HG02852 (cell line): ENCODE results near the gene ABHD4.
"Not testable (repeated sequence)": the region's sequence is repeated elsewhere in the genome, so short reads cannot be mapped to it uniquely, and the experiment has no call there.

Experiments
- ATAC-seq: cut with Tn5 transposase; IDR thresholded peaks from one replicate; pipeline ENCODE4 v1.9.1; 2021; ENCODE audit warnings: mild to moderate bottlenecking, moderate library complexity; ENCODE audit not compliant: unreplicated experiment

The ABHD4 gene

DNA sequence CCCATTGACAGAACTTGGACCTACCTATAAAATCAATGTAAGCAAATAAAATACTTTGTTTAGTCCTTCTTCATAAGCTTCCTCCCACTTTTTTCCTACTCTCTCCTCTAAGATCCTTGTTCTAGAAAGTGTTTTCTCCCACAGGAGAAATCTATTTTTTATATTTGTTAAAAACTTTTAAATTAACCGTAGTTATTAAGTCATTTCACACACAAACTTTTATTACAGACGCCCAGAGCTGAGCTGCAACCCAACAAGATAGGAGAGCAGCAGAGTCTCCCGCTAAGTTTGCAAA lies 36.8 kb upstream of the ABHD4 start:
- no peak for ATAC-seq

GRCh38 chr14:22561661-22562579 lies 36.2 kb upstream of the ABHD4 start:
- ATAC-seq, result no peak

DNA sequence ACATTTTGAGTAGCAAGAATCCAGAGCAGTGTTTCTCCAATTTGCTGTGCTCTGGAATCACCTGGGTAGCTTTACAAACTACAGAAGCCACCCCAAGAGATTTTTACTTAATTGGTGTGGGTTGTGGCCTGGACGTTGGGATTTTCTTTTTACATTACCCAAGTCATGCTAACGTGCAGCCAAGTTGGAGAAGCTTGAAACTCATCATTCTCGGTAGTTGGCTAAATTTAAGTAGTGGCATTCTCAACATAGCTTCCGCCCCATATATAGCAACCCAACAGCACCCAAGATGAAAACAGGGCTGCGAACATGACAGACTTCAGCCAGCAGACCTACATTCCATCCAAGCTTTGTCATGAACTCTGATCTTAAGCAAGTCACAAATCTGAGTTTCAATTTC lies 34.1 kb upstream of the ABHD4 start:
- no peak for ATAC-seq

DNA sequence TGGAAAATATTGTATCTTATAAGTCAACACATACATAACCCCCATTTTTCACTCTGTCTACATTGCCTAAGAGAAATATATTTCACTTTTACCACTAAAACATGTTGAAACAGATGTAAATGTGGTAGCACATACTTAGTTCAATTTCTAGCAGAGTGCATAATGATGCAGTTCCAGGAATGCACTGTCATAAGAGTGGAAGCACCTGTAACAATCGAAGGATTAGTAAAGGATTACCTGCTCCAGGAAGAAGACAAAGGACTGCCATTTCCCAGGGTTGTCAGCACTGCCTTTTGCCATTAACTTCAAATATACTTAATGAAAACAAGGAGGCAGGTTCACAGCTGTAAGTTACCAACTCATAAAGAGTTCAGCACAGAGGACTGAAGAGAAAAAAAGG lies 33.6 kb upstream of the ABHD4 start:
- no peak for ATAC-seq

- ATAC-seq, result peak; percentile 47
Measured at GRCh38 chr14:22565391-22565945, 32.6 kb upstream of the ABHD4 start.

GRCh38 chr14:22566266-22566665 lies 31.8 kb upstream of the ABHD4 start:
- ATAC-seq, result not testable (repeated sequence)

- ATAC-seq, result no peak
Measured at GRCh38 chr14:22566845-22567244, 31.3 kb upstream of the ABHD4 start.

- no peak for ATAC-seq
Measured at GRCh38 chr14:22567437-22567836, 30.7 kb upstream of the ABHD4 start.

DNA sequence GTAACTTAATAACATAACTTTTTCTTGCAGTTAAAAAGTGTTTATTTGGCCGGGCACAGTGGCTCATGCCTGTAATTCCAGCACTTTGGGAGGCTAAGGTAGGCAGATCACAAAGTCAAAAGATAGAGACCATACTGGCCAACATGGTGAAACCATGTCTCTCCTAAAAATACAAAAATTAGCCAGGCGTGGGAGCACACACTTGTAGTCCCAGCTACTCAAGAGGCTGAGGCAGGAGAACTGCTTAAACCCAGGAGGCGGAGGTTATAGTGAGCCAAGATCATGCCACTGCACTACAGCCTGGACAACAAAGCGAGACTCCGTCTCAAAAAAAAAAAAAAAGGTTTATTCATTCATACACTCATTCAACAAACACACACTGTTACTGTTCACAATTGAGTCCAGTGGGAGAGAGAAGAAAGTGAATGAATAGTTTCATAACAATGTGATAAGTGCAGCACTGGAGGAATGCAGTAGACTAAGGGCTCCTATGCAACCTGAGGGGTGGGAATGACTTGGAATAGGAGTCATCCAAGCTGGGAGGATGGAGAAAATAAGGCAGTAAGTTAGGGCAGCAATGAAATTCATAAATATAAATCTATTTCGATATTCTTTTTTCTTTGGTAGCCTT lies 28.9 kb upstream of the ABHD4 start:
- no peak for ATAC-seq

DNA sequence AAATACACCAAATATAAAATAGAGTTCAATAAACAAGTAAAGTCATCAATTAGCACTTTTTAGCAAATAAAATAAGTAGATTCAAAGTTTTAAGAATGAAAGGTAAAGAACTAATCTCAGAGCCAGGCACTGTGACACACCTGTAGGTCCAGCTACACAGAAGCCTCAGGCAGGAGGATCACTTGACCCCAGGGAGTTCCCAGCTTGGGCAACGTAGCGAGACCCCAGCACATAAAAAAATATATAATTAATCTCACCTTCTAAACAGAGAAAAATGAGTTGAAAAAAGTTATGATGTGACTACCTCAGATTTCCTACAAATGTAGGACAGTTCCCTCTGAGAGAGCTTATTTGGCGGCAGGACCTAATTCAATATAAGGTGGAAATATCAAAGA lies 28.4 kb upstream of the ABHD4 start:
- no peak for ATAC-seq

DNA sequence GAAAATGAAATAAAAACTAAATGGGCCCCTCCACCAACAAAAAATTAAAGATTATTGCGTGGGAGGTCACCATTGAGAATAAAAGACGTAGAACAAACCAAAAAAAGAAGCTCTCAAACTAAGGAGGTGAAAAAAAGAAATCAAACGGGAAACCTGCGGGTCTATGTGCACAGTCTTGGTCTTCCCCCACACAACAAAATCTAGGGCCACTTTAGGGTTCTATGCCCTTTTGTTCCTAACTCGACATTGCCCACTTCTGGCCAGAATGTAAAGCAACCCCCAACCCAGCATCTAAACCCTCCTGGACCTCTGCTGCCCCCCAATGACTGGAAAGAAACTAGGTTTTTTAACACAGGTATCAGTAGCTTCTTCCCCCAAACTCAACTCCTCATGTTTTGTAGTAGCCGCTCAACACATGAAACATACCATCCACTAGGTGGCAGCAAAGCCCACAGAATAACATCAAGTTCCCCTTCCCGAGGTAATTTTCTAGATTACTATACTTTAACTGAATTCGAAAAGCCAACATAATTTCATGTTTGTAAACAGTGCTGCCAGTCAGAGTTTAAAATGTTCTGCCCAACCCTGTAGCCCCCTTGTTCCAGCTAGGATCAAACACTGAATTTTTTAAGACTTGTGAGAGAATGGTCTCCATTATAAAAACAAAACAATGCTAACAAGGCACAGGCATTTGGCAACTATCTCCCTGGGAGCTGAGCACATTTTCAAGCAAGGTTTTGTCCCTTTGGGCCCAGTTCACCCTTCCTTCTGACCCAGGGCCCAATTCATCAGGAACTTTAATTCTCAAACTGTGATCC lies 27.8 kb upstream of the ABHD4 start:
- ATAC-seq, result peak; percentile 56

GRCh38 chr14:22572562-22573058 lies 25.5 kb upstream of the ABHD4 start:
- ATAC-seq, result no peak

DNA sequence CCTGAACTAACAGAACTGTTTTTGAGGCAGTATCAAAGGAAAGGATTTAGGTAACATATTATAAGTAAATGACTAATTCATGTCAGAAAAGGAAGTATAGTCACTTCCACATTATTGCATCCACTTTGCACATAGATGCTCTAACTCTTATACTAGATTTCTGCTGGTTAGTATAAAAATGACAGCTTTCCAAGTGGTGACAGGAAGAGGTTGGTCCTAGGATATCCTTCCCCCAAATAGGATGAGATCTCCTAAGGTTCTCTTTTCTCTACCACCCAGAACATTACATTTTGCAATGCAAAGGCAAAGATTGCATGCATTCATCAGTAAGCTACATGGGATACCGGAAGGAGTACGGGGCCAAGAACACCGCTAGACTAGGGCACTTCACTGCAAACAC lies 24.3 kb upstream of the ABHD4 start:
- no peak for ATAC-seq

GRCh38 chr14:22577334-22577908 lies 20.7 kb upstream of the ABHD4 start:
- ATAC-seq, result no peak

GRCh38 chr14:22579236-22579635 lies 18.9 kb upstream of the ABHD4 start:
- no peak for ATAC-seq

- no peak for ATAC-seq
Measured at GRCh38 chr14:22579881-22580280, 18.2 kb upstream of the ABHD4 start.

GRCh38 chr14:22580625-22581024 lies 17.5 kb upstream of the ABHD4 start:
- ATAC-seq, result no peak

- ATAC-seq, result no peak
Measured at GRCh38 chr14:22583994-22584393, 14.1 kb upstream of the ABHD4 start.

DNA sequence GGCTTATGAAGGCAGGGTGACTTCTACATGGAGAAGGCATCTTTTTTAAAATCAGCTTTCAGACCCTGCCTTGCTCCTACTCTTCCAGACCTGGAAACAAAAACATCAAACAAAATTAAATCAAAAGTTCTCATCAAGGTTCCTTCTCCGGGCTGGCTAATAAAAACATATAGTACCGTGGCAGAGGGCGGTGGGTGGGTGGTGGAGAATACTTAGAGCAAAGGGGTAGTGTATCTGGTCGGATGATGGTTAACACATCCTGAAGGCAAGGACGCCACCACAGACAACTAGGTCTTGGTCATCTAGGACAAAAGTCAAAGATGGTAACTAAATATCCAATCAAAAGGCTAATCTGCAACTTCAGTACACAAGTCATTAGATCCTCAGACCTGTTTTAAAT lies 10.9 kb upstream of the ABHD4 start:
- no peak for ATAC-seq

GRCh38 chr14:22587677-22588422 lies 10.2 kb upstream of the ABHD4 start:
- not testable (repeated sequence) for ATAC-seq
